Limb (tissue), 2 donors: ENCODE data around the gene COX5B.
"Not testable (repeated sequence)": the region's sequence is repeated elsewhere in the genome, so short reads cannot be mapped to it uniquely, and the experiment has no call there.

Experiments
- DNase-seq, 2 donors: peaks; one replicate each; pipeline ENCODE4 v3.0.0-alpha.2; 2016; ENCODE audit errors: extremely low spot score in 2 of 2

COX5B gene

DNA sequence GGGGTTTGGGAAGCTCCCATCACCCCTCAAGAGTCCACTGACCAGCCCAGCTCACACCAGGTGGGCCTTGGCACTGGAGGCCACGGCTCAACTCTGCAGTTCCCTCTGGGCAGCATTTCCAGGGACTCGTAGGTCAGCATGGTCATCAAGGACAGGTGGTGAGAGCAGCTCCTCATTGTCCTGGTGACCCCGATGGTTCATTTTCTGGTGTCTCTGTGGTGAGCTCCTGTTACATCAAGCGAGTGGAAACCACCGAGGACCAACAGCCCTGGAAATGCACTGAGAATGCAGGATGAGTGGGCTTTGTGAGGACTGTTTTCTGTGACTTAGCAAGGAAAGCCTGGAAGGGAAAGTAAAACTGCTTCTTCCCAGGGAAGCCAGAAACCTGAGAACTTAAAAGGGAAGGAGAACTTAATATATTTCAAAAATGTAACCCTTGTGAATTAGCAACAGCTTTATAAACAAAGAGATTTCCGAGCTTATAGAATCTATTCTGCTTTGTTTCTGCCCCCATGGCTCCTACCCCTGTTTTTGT lies 26.8 kb downstream of the COX5B start:
- not testable (repeated sequence) for DNase-seq

DNA sequence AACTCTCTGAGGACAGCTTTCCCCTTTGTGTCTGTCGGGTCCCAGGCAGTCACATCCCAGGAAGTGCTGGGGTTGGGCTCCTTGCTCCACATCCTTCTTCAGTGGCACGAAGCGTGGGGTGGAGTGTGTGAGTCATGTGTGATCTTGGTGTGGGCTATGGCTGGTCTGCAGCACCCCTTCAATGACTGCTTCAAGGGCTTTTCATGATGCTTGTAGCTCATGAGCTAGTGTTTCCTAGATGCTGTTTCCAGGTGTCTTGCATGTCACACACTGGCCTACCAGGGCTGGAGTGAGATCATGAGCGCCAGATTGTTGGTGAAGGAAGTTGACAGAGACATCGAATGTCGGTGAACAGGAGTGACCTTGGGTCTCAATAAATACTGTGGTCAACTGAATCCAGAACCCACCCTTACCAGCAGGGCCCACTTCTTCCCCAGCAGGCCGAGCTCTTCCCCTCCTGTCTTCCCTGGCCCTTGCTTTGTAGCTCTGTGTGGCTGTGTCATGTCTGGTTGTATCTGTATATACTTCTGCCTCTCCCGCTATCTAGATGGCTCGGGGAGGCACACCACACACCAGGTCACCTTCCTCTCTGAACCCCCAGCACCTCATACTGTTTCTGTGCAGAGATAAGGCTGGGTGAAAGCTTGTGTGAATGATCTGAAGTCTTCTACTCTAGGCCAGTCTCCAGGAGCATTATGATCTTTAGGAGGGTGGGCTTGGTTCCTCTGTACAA lies 27.5 kb downstream of the COX5B start:
- no peak for DNase-seq

DNA sequence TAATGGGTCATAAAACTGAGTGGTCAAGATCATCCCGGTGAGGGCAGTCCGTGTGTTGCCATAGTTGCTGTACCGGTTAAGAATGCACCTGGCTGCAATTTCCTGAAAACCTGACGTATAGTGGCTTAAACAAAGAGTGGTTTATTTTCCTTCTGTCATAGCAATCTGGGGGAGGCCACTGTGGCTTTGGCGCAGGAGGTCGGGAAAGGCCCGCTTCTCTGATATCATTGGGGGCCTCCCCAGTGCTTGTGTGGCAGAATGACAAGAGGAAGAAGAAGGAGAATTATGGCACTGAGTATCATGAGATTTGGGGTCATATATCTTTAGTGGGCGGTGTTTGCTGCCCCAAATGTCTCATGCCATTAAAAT lies 28.0 kb downstream of the COX5B start:
- no peak for DNase-seq

GRCh38 chr2:97675430-97676113 lies 29.7 kb downstream of the COX5B start:
- no peak for DNase-seq

DNA sequence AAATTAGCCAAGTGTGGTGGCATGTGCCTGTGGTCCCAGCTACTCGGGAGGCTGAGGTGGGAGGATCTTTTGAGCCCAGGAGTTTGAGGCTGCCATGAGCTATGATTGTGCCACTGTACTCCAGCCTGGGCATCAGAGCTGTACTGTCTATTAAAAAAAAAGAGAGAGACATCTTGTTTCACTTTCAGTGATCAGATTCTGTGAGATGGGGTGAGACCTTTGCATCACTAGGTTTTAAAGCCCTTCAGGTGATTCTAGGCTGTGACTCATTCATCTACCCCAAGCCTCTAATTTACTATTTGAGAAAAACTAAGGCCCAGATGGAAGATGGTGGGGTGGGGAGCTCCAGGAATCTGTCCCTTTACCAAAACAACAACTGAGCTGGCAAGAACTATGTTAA lies 30.8 kb downstream of the COX5B start:
- DNase-seq, result no peak

- DNase-seq, result no peak
Measured at GRCh38 chr2:97677480-97677879, 31.6 kb downstream of the COX5B start.

DNA sequence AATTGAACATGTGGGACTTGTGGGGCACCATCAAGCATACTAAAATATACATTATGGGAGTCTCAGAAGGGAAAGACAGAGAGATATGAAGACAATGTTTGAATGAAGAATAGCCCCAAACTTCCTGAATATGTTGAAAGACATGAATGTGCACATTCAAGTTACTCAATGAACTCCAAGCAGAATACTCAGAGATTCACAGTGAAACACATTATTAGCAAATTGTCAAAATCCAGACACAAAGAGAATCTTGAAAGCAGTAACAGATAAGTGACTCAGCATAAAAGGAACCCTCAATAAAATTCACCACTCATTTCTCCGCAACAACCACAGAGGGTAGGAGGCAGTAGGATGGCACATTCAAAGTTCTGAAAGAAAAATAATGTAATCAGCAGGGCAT lies 32.4 kb downstream of the COX5B start:
- DNase-seq, result no peak

DNA sequence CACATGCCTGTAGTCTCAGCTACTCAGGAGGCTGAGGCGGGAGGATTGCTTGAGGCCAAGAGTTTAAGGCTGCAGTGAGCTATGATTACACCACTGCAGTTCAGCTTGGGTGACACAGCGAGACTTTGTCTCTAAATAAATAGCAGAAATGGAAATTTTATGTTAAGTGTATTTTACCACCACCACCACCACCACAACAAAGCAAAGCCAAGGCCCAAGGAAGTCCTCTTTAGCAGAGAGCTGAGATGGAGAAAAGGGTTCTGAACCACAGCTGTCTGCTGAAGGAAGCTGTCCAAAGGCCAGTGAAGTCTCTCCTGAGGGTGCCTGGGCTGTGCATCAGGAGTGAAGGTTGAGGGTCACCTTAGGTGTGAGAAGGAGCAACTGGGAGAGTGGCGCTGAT lies 41.4 kb downstream of the COX5B start:
- not testable (repeated sequence) for DNase-seq

GRCh38 chr2:97688062-97688827 lies 42.4 kb downstream of the COX5B start:
- no peak for DNase-seq

- DNase-seq, result no peak
Measured at GRCh38 chr2:97691166-97691565, 45.3 kb downstream of the COX5B start.

GRCh38 chr2:97693476-97693875 lies 47.6 kb downstream of the COX5B start:
- no peak for DNase-seq

GRCh38 chr2:97695744-97696143 lies 49.9 kb downstream of the COX5B start:
- DNase-seq, result no peak

DNA sequence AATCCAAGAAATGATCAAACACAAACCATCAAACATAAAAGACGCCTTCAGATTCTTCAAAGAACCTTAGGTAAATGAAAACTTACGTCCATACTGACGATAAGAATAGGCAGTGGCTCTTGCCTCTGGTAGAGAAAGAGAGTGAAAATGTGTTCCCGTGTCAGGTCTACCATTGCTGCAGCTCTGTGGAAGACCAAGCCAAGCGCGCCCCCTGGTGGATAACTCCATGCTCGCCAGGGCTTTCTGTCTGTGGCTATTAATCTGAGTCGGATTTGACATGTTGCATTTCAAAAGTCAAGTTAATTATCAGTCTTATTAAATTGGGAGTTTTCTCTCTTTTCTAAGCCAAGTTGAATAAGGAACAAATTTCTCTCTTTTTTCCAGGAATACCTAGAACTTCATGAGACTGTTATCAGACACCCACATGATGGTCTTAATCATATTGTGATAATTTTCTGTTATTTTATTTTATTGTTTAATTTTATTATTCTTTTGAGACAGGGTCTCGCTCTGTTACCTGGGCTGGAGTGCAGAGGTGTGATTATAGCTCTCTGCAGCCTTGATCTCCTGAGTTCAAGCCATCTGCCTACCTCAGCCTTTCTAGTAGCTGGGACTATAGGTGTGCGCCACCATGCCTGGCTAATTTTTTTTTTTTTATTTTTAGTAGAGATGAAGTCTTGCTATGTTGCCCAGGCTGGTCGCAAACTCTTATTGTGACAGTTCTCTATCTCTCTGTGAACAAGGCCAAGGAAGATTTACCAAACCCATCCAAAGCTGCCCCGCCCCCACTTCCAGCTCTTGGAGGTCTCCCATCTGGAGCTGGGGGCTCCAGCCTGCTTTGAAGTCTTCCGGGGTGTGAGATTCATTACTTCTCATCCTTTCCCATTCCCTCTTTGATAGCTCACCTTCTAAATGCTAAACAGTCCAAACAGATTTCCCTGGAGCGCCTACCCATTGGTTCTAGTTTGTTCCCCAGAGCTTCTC lies 51.7 kb downstream of the COX5B start:
- peak; percentile 85 to 93 for DNase-seq
